HG03439 (cell line): ENCODE results near the gene LILRB5.
"Not testable (repeated sequence)": the region's sequence is repeated elsewhere in the genome, so short reads cannot be mapped to it uniquely, and the experiment has no call there.

Experiments used
- ATAC-seq: cut with Tn5 transposase; IDR thresholded peaks from one replicate; pipeline ENCODE4 v1.9.1; 2021; ENCODE audit warnings: mild to moderate bottlenecking, moderate library complexity; ENCODE audit not compliant: unreplicated experiment

The LILRB5 gene

GRCh38 chr19:54257116-54257480 lies at the start of gene LILRB5:
Gene LILRB5 (minus strand): TSS chr19:54257273. CDS start chr19:54257193, 80 bp downstream.
- ATAC-seq = no peak

DNA sequence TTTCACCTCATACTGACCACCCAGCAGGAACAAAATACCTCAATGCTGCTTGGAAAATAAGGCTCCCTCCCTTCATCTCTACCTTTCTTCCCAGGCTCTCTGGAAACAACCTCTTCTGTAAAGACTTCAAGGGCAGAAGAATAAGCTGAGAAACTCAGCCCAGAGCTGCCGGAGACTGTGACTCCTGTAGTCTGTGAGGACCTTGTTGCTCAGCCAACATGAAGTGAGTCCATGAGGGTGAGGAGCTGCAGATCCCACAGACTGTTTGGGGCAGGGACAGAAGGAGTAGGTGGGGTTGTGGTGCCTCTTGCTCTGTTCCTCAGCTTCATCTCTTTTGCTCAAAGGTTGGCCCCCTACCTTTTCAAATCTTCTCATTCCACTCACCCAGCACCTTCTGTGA lies 48.1 kb upstream of the LILRB5 start:
- ATAC-seq = no peak

DNA sequence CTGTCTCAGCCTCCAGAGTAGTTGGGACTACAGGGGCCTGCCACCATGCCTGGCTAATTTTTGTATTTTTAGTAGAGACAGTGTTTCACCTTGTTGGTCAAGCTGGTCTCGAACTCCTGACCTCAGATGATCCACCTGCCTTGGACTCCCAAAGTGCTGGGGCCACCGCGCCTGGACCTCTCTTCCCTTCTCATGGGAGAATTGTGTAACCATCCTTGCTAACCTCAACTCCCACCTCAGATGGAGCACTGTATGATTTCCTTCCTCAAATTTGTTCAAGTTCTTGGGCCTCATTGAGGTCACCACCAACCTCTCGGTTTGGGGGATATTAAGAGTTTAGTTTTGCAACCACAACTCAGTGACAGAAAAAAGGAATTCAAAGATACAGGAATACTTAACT lies 45.2 kb upstream of the LILRB5 start:
- ATAC-seq = no peak

- no peak for ATAC-seq
Measured at GRCh38 chr19:54299515-54299914, 42.4 kb upstream of the LILRB5 start.

GRCh38 chr19:54299126-54299498 lies 42.0 kb upstream of the LILRB5 start:
- no peak for ATAC-seq

DNA sequence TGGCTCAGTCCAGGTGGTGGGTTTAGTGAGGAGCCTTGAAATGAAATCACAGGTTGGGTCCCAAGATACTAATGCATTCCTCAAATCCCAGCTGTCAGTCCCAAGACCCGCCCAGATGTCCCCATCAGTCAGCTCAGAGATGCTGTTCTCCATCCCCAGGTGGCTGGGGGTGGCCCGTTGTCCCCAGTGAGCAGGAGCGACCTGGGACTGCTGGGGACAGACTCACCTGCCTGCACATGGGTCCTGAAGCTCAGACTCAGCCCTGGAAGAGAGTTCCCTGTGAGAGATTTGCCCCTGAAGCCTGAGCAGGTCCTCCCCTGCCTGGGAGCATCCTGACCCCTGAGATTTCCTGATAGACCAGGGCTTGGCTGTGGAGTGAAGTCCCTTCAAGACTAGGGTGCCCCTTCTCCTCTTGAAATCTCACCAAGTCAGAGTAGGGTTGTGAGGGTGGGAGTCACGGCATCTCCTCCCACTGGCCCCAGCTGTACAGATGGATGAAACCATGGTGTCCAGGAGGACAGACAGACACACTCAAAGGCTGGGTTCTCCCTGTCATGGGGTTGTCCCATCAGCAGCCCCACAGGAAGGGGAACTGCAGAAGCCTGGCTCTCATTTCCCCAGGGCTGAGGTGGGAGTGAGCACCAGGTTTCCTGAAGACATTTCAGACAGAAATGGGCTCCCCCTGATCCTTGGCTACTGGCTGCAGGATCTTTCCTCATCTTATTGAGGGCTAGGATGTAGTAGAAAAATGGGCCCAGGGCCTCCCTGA lies 41.5 kb upstream of the LILRB5 start:
- ATAC-seq = no peak

- ATAC-seq = no peak
Measured at GRCh38 chr19:54297759-54298305, 40.8 kb upstream of the LILRB5 start.

DNA sequence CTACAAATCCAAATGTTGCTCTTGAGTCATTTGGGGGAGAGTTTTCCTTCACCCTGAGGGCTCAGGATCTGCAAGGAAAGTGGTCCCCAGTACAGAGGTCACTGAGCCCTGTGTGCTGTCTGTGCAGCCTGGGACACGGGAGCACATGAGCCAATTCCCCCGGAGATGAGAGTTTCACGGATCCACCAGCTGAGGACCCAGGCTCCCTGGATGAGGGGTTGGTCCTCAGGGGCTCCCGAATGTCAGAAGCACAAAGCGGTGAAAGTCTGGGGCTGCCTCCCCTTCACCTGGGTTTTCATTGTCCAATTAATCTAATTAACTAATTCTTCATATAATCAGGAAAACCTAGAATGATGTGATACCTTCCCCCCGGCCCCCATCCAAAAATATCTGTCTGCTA lies 37.5 kb upstream of the LILRB5 start:
- no peak for ATAC-seq

DNA sequence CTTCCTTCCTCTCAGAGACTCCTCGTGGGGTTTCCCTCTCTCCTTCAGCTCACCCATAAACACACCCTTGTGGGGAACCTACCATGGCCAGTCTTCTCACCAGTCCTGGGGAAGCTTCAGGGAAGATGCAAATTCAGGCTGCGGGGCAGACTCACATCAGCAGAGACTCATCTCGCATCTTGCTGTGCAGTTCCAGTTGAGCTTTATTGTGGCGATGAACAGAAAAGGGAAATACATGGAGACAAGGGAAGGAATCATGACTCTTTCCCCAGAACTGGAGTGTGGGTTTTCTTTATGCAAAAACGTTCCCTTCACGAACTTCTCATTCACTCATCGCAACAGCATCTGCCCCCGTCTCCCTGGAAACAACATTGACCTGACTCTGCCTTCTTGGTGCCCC lies 32.1 kb upstream of the LILRB5 start:
- not testable (repeated sequence) for ATAC-seq

DNA sequence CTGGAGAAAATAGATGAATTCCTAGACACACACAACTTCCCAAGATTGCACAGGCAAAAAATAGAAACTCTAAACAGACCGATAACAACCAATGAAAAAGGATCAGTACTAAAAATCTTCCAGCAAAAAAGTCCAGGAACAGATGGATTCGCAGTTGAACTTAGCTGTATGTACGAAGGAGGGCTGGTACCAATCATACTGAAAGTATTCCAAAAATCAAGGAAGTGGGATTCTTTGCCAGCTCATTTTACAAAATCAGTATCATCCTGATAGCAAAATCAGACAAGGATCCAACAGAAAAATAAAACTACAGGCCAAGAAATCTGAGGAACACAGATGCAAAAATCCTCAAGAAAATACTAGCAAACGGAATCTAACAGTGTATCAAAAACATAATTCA lies 30.4 kb upstream of the LILRB5 start:
- no peak for ATAC-seq

GRCh38 chr19:54286283-54286682 lies 29.2 kb upstream of the LILRB5 start:
- ATAC-seq = not testable (repeated sequence)

DNA sequence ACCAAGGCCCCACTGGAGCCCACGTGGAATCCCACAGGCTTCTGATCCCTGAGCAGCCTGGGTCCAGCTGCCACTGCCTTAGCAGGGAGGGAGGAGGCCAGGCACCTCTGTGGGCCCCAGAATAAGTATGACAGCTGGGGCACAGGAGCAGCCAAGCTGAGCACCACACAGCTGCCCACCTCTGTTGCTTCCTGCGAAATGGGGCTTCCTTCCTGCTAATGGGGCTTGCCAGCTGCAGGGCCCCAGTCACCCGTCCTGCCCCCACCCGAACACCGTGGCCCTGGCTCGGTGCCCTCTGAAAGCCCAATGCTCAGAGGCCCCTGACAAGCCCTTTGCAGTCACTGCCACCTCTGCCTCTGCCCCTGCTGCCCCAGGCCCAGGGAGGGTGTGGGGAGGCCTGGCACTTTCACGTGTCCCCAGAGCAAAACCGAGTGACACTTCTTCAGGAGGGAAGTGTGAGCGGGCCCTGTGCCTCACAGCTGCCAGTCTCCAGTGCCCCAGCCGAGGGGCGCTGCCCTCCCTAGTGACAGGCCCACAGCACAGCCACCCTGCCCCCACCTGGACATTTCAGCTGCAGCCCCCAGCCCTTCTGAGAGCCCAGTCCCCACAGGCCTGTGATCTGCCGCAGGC lies 28.5 kb upstream of the LILRB5 start:
- not testable (repeated sequence) for ATAC-seq

DNA sequence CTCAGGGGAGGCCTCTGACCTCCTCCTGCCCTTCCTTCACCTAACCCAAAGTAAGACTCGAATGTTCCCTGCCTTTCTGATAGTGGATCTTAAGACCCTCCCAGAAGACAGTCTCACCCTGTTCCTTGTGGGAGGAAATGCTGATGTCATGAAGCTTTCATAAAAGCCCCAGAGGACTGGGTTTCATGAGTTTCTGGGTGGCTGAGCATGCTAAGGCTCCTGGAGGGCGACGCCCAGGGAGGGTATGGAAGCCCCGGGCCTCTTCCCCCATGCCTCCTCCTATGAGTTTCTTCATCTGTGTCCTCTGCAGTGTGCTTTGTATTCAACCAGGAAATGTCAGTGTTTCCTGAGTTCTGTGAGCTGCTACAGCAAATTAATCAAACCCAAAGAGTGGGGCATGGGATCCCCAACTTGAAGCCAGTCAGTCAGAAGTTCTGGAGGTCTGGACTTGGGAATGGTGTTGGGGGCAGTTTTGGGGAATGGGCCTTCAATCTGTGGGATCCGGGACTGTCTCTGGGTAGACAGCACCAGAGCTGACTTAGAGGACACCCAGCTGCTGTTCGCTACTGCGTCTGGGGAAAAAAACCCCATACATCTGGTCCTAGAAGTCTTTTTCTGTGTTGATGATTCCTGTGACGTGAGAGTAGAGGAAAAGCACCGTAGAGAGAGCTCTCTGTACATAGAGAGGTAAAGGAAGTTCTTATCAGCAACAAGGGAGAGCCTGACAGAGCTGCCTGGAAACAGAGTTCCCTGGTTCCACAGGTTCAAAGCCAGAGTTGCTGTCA lies 25.8 kb upstream of the LILRB5 start:
- no peak for ATAC-seq

GRCh38 chr19:54281729-54282075 lies 24.6 kb upstream of the LILRB5 start:
- not testable (repeated sequence) for ATAC-seq

- ATAC-seq = no peak
Measured at GRCh38 chr19:54281007-54281728, 24.1 kb upstream of the LILRB5 start, which contains the start of gene LILRB2. Gene LILRB2 (minus strand): TSS chr19:54281110. CDS start chr19:54280496, 614 bp downstream.

- ATAC-seq = not testable (repeated sequence)
Measured at GRCh38 chr19:54280441-54280840, 23.4 kb upstream of the LILRB5 start.

GRCh38 chr19:54280025-54280424 lies 23.0 kb upstream of the LILRB5 start:
- ATAC-seq = not testable (repeated sequence)

- ATAC-seq = no peak
Measured at GRCh38 chr19:54279406-54279962, 22.4 kb upstream of the LILRB5 start.

- not testable (repeated sequence) for ATAC-seq
Measured at GRCh38 chr19:54278571-54279195, 21.6 kb upstream of the LILRB5 start.

DNA sequence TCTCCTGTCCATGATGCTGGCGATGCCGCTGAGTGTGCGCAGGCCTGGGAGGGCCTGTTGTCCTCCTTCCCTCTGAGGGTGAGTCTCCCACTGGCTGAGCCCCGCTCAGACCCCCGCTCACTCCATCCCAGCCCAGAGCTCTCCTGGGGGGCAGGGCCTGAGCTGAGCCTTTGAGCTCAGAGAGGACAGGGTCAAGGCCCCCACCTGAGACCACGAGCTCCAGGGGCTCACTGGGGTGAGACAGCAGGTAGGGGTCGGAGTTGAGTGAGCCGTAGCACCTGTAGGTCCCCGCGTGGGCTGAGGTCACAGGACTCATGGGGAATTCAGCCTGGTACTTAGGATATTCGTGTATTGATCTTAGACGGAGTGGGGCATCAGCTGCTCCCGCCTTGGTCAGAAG lies 21.0 kb upstream of the LILRB5 start:
- ATAC-seq = not testable (repeated sequence)
